K562 treated with DMSO at 1 percent for 12 hours (cell line): ENCODE data around the gene TBC1D21. TPM values are rescaled to one million over a fixed set of nuclear protein-coding genes. Genes with fewer than 3 reads are reported as not detected.

Experiments
- total RNA-seq: library from RNA; unstranded; fragments of 300-600 nt; gene quantifications from 2 replicates; pipeline ENCODE4 v1.2.3, GENCODE V29; 2022; ENCODE audit not compliant: insufficient read depth

Gene TBC1D21
- total RNA-seq, result not detected in 2 replicates

DNA sequence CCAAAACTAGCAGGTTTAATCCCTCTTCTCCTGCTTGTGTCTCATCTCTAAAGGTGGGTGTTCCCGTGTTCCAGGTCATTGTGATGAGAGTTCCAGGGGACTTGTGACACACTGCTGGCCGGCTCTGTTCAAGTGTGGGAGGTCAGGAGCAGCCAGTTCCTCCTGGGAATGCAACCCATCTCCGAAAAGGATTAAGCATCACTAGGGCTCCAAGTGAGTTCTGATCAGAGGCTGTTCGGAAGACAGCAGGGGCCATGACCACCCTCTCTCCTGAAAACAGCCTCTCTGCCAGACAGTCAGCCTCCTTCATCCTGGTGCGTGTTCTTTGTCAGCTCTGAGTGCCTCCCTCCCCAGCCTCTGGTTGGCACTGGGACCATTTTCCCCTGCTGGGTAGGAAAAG lies at the start of gene TBC1D21:
TBC1D21 (plus strand) TSS at position 109 of the 400 bp plus-strand sequence; CDS start at position 255, 146 bp downstream.

GRCh38 chr15:73926219-73927002 lies 53.0 kb downstream of the TBC1D21 start, which contains the start of gene LOXL1:
Gene LOXL1 (plus strand): TSS chr15:73926462. CDS start chr15:73926784, 322 bp downstream.

Other genes starting within 250 kb of the TBC1D21 start
- gene NPTN, start 240.2 kb upstream of the TBC1D21 start, total RNA-seq, result 30.2 and 56.5 TPM in 2 replicates
- 4.8 and 8.7 TPM in 2 replicates for gene CD276, start 189.2 kb upstream of the TBC1D21 start, total RNA-seq
- gene INSYN1, start 120.2 kb upstream of the TBC1D21 start, total RNA-seq, result not detected in 2 replicates
- gene LOXL1, start 52.9 kb downstream of the TBC1D21 start, total RNA-seq, result not detected in 2 replicates
- 8.4 and 9.6 TPM in 2 replicates for gene STOML1, start 118.7 kb downstream of the TBC1D21 start, total RNA-seq
- 31.0 and 48.4 TPM in 2 replicates for gene PML, start 121.2 kb downstream of the TBC1D21 start, total RNA-seq
- gene GOLGA6A, start 209.0 kb downstream of the TBC1D21 start, total RNA-seq, result not detected in 2 replicates